ENCODE measurements around the gene HDAC5.
"Not testable (repeated sequence)": the region's sequence is repeated elsewhere in the genome, so short reads cannot be mapped to it uniquely, and the experiment has no call there.

The HDAC5 gene

GRCh38 chr17:44111777-44112176 is 11.7 kb downstream of the HDAC5 start:
- no peak for DNase-seq (ENCODE audit: low read depth in 3 of 3)

- peak in 1 of 3 experiments; percentile 28 for DNase-seq (ENCODE audit: low read depth in 3 of 3)
Measured at GRCh38 chr17:44110823-44111633, 12.4 kb downstream of the HDAC5 start.

- DNase-seq (ENCODE audit: low read depth in 3 of 3): no peak
Measured at GRCh38 chr17:44110011-44110686, 13.3 kb downstream of the HDAC5 start.

GRCh38 chr17:44109312-44109630 is 14.2 kb downstream of the HDAC5 start:
- no peak for DNase-seq (ENCODE audit: low read depth in 3 of 3)

- DNase-seq (ENCODE audit: low read depth in 3 of 3): no peak
Measured at GRCh38 chr17:44108440-44109311, 14.8 kb downstream of the HDAC5 start.

GRCh38 chr17:44106801-44107200 is 16.6 kb downstream of the HDAC5 start:
- DNase-seq (ENCODE audit: low read depth in 3 of 3): no peak

GRCh38 chr17:44105941-44106340 is 17.5 kb downstream of the HDAC5 start:
- no peak for DNase-seq (ENCODE audit: low read depth in 3 of 3)

GRCh38 chr17:44105483-44105882 is 18.0 kb downstream of the HDAC5 start:
- no peak for DNase-seq (ENCODE audit: low read depth in 3 of 3)

- DNase-seq (ENCODE audit: low read depth in 3 of 3): no peak
Measured at GRCh38 chr17:44102849-44103622, 20.4 kb downstream of the HDAC5 start.

GRCh38 chr17:44101858-44102257 is 21.6 kb downstream of the HDAC5 start:
- not testable (repeated sequence) for DNase-seq (ENCODE audit: low read depth in 3 of 3)

- DNase-seq (ENCODE audit: low read depth in 3 of 3): no peak
Measured at GRCh38 chr17:44097110-44097958, 26.1 kb downstream of the HDAC5 start.

GRCh38 chr17:44095647-44096496 is 27.6 kb downstream of the HDAC5 start:
- DNase-seq (ENCODE audit: low read depth in 3 of 3): no peak

- no peak for DNase-seq (ENCODE audit: low read depth in 3 of 3)
Measured at GRCh38 chr17:44095388-44095646, 28.1 kb downstream of the HDAC5 start.

GRCh38 chr17:44094701-44095387 is 28.6 kb downstream of the HDAC5 start:
- DNase-seq (ENCODE audit: low read depth in 3 of 3): no peak

GRCh38 chr17:44093231-44093900 is 30.1 kb downstream of the HDAC5 start:
- DNase-seq (ENCODE audit: low read depth in 3 of 3): no peak

- DNase-seq (ENCODE audit: low read depth in 3 of 3): no peak
Measured at GRCh38 chr17:44092051-44092450, 31.4 kb downstream of the HDAC5 start.

- DNase-seq (ENCODE audit: low read depth in 3 of 3): no peak
Measured at GRCh38 chr17:44091200-44091997, 32.0 kb downstream of the HDAC5 start.

GRCh38 chr17:44088254-44088653 is 35.2 kb downstream of the HDAC5 start:
- DNase-seq (ENCODE audit: low read depth in 3 of 3): no peak

Data from stimulated activated CD4-positive, alpha-beta T cell treated with anti-CD3 and anti-CD28 coated beads, TNF-alpha, amount 100 ng/mL, for 4 hours (primary cell).